ENCODE measurements around the gene CP.
"Not testable (repeated sequence)": the region's sequence is repeated elsewhere in the genome, so short reads cannot be mapped to it uniquely, and the experiment has no call there.

Gene CP

GRCh38 chr3:149227591-149228268 is 6.1 kb upstream of the CP start:
- DNase-seq (ENCODE audit: low read depth, low spot score), result no peak

- DNase-seq (ENCODE audit: low read depth, low spot score), result no peak
Observed at GRCh38 chr3:149226776-149227175, 5.1 kb upstream of the CP start.

GRCh38 chr3:149224736-149225594 is 3.3 kb upstream of the CP start:
- no peak for DNase-seq (ENCODE audit: low read depth, low spot score)

GRCh38 chr3:149223461-149223820 is 1.8 kb upstream of the CP start:
- no peak for DNase-seq (ENCODE audit: low read depth, low spot score)

GRCh38 chr3:149219380-149220121 is 2.1 kb downstream of the CP start:
- not testable (repeated sequence) for DNase-seq (ENCODE audit: low read depth, low spot score)

- no peak for DNase-seq (ENCODE audit: low read depth, low spot score)
Observed at GRCh38 chr3:149217347-149217746, 4.3 kb downstream of the CP start.

GRCh38 chr3:149216193-149216869 is 5.3 kb downstream of the CP start:
- DNase-seq (ENCODE audit: low read depth, low spot score), result no peak

GRCh38 chr3:149215515-149215914 is 6.1 kb downstream of the CP start:
- DNase-seq (ENCODE audit: low read depth, low spot score), result no peak

- no peak for DNase-seq (ENCODE audit: low read depth, low spot score)
Observed at GRCh38 chr3:149214702-149215101, 6.9 kb downstream of the CP start.

- DNase-seq (ENCODE audit: low read depth, low spot score), result no peak
Observed at GRCh38 chr3:149212386-149212785, 9.2 kb downstream of the CP start.

- DNase-seq (ENCODE audit: low read depth, low spot score), result no peak
Observed at GRCh38 chr3:149209431-149209830, 12.2 kb downstream of the CP start.

- DNase-seq (ENCODE audit: low read depth, low spot score), result no peak
Observed at GRCh38 chr3:149207475-149207874, 14.2 kb downstream of the CP start.

GRCh38 chr3:149204390-149204991 is 17.1 kb downstream of the CP start:
- DNase-seq (ENCODE audit: low read depth, low spot score), result no peak

GRCh38 chr3:149203758-149204157 is 17.9 kb downstream of the CP start:
- no peak for DNase-seq (ENCODE audit: low read depth, low spot score)

- DNase-seq (ENCODE audit: low read depth, low spot score), result no peak
Observed at GRCh38 chr3:149199474-149199873, 22.2 kb downstream of the CP start.

- peak; percentile 76 for DNase-seq (ENCODE audit: low read depth, low spot score)
Observed at GRCh38 chr3:149198611-149199010, 23.0 kb downstream of the CP start.

- DNase-seq (ENCODE audit: low read depth, low spot score), result peak; percentile 66
Observed at GRCh38 chr3:149197669-149198068, 24.0 kb downstream of the CP start.

- peak; percentile 29 for DNase-seq (ENCODE audit: low read depth, low spot score)
Observed at GRCh38 chr3:149196805-149197592, 24.6 kb downstream of the CP start.

GRCh38 chr3:149195221-149195620 is 26.4 kb downstream of the CP start:
- DNase-seq (ENCODE audit: low read depth, low spot score), result no peak

GRCh38 chr3:149188494-149188893 is 33.1 kb downstream of the CP start:
- no peak for DNase-seq (ENCODE audit: low read depth, low spot score)

GRCh38 chr3:149186721-149187120 is 34.9 kb downstream of the CP start:
- no peak for DNase-seq (ENCODE audit: low read depth, low spot score)

Data from ELF-1 (cell line).